ENCODE results near the gene GALNS.

The GALNS gene

GRCh38 chr16:88771294-88771772, 85.4 kb downstream of the GALNS start:
- TF ChIP-seq, protein P1, sequence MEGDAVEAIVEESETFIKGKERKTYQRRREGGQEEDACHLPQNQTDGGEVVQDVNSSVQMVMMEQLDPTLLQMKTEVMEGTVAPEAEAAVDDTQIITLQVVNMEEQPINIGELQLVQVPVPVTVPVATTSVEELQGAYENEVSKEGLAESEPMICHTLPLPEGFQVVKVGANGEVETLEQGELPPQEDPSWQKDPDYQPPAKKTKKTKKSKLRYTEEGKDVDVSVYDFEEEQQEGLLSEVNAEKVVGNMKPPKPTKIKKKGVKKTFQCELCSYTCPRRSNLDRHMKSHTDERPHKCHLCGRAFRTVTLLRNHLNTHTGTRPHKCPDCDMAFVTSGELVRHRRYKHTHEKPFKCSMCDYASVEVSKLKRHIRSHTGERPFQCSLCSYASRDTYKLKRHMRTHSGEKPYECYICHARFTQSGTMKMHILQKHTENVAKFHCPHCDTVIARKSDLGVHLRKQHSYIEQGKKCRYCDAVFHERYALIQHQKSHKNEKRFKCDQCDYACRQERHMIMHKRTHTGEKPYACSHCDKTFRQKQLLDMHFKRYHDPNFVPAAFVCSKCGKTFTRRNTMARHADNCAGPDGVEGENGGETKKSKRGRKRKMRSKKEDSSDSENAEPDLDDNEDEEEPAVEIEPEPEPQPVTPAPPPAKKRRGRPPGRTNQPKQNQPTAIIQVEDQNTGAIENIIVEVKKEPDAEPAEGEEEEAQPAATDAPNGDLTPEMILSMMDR (IDR thresholded peaks at IDR 0.05; ENCODE audit: insufficient read depth, low read depth, low read length, missing control alignments), result no peak
- no peak overlapping the region for H3K4me3 ChIP-seq (ENCODE audit: low read depth, low read length)
- DNase-seq (ENCODE audit: low read depth), result no peak

DNA sequence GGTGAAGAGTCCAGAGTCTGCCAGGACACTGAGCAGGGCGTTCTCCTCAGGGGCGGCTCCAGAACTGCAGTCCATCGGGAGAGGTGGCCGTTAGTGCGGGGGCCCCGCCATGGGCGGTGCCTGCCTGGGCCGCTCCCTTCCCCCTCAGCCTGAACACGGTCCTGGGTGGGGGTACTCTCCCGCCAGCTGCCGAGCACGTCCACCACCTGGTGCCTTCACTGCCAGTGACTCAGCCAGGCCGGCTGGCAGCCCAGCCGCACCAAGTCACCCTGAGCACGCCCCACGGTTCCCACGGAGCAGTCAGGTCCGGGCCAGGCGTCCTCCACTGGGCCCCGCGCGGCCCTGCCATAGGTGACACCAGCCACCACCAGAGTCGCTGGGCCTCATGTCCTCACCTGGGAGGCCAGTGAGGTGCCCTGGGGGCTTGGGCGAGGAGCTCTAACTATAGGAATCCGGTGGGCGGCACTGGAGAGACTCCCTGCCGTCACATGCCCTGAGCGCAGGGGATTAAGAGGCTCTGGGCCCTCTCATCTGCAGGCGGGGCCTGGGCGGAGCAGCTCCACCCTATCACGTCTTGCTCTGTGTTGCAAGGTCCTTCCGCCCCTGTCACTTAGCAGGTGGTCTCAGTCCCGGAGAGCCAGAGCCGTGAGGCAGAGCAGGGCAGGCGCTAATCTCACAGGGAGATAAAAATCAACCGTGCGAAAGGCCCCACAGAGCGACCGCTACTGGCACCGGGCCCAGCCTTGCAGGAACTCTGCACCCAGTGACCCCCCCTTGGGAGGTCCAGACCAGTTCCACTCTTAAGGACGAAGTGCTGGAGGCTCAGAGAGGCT, 86.1 kb downstream of the GALNS start:
- TF ChIP-seq, protein P1 (IDR thresholded peaks at IDR 0.05; ENCODE audit: insufficient read depth, low read depth, low read length, missing control alignments), result no peak
- no peak overlapping the region for H3K4me3 ChIP-seq (ENCODE audit: low read depth, low read length)
- DNase-seq (ENCODE audit: low read depth), result no peak

DNA sequence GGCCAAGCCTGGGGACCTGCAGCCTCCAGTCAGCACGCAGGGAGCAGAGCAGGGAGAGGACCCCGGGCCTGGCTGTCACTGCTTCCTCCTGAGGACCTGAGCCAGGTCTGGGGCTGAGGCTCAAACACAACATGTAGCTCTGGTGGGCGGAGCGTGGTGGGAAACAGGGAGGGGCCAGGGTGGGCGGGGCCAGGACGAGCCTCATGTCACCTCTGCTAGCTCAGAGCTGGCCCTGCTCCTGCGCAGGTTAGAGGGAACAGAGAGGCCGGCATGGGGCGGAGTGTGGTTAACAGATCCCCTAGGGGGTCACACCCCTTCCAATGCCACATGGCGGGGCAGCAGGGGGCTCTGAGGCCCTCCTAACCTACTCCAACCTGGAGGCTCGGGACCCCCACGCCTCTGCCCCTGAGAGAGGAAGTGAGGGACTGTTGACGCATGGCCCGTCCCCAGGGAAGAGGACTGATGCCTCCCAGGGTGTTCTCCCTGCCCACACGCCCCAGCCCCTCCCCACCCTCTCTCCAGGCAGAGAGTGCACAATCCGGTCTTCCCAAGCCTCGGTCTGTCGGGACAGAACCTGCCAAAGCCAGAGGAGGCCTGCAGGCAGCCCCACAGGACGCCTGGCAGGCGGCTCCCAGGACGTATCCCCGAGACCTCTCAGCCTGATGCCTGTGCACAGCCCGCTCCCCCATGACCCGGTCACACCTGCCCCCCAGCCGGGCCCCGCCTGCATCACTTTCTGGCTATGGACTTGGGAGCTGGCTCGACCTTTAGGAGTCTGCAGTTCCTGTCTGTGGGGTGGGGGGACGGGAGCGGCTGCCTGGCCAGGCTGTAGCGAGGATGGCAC, 86.9 kb downstream of the GALNS start:
- DNase-seq (ENCODE audit: low read depth), result peak; percentile 73
- H3K4me3 ChIP-seq (ENCODE audit: low read depth, low read length), result no peak overlapping the region
- TF ChIP-seq, protein P1 (IDR thresholded peaks at IDR 0.05; ENCODE audit: insufficient read depth, low read depth, low read length, missing control alignments), result no peak

- no peak overlapping the region for H3K4me3 ChIP-seq (ENCODE audit: low read depth, low read length)
- TF ChIP-seq, protein P1 (IDR thresholded peaks at IDR 0.05; ENCODE audit: insufficient read depth, low read depth, low read length, missing control alignments), result no peak
- no peak for DNase-seq (ENCODE audit: low read depth)
Measured at GRCh38 chr16:88768071-88768783, 88.5 kb downstream of the GALNS start.

DNA sequence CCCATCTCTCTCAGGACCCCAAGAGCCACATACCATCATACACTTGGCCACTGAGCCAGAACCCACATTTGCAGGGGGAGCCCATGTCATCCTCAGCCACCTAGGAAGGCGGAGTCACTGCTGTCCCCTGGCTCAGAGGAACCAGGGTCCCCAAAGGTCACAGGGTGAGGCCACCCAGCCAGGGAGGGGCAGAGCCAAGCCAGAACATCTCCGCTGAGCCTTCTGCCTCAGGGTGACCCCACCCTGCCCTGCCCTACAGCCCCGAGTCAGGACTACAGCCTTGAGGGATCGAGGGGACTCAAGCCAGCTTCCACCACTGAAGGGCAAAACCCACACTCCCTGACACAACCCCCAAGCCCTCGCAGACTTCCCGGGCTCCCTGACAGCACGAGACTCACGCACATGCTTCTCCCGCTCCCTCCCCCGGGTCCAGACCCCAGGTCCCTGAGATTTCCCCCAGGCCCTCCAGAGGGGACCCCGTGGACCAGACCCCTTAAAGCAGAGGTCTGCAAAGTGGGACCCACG, 89.1 kb downstream of the GALNS start:
- DNase-seq (ENCODE audit: low read depth), result no peak
- TF ChIP-seq, protein P1 (IDR thresholded peaks at IDR 0.05; ENCODE audit: insufficient read depth, low read depth, low read length, missing control alignments), result no peak
- no peak overlapping the region for H3K4me3 ChIP-seq (ENCODE audit: low read depth, low read length)

GRCh38 chr16:88766975-88767374, 89.8 kb downstream of the GALNS start:
- no peak for DNase-seq (ENCODE audit: low read depth)
- H3K4me3 ChIP-seq (ENCODE audit: low read depth, low read length), result no peak overlapping the region
- TF ChIP-seq, protein P1 (IDR thresholded peaks at IDR 0.05; ENCODE audit: insufficient read depth, low read depth, low read length, missing control alignments), result no peak
